Subcutaneous abdominal adipose tissue (tissue), 5 donors: ENCODE data around the gene CNTNAP5.

Experiments
- H3K27ac ChIP-seq: one replicate; pipeline ENCODE4 v1.7.0; 2013; ENCODE audit warnings: low read depth, mild to moderate bottlenecking, inconsistent platforms, low read length, moderate library complexity
- H3K27me3 ChIP-seq, 5 donors: one replicate each; pipeline ENCODE4 v1.7.0; 2013; ENCODE audit warnings: low read length in 5 of 5, inconsistent platforms in 1 of 5; ENCODE audit not compliant: control insufficient read depth in 5 of 5, insufficient read depth in 4 of 5
- H3K36me3 ChIP-seq, 5 donors: one replicate each; pipeline ENCODE4 v1.7.0; 2013; ENCODE audit warnings: low read length in 5 of 5; ENCODE audit not compliant: control insufficient read depth in 5 of 5, insufficient read depth in 5 of 5
- H3K4me1 ChIP-seq, 5 donors: one replicate each; pipeline ENCODE4 v1.7.0; 2013; ENCODE audit warnings: low read length in 5 of 5, mild to moderate bottlenecking in 3 of 5, moderate library complexity in 1 of 5; ENCODE audit not compliant: control insufficient read depth in 5 of 5, insufficient read depth in 5 of 5
- H3K4me3 ChIP-seq, 5 donors: one replicate each; pipeline ENCODE4 v1.7.0; 2013; ENCODE audit warnings: low read length in 5 of 5, low read depth in 1 of 5
- H3K9ac ChIP-seq, 5 donors: one replicate each; pipeline ENCODE4 v1.7.0; 2013; ENCODE audit warnings: low read length in 5 of 5, mild to moderate bottlenecking in 4 of 5, moderate library complexity in 3 of 5
- H3K9me3 ChIP-seq, 5 donors: one replicate each; pipeline ENCODE4 v1.7.0; 2013; ENCODE audit warnings: low read length in 5 of 5; ENCODE audit not compliant: control insufficient read depth in 5 of 5
- donor health status: healthy.
- donor health status: healthy.
- donor health status: healthy.
- donor health status: healthy.
- donor health status: healthy.

CNTNAP5 gene

GRCh38 chr2:124810132-124810531, 785.0 kb downstream of the CNTNAP5 start:
- H3K4me1 ChIP-seq, result no peaks in the 10 kb centered on the region
- H3K36me3 ChIP-seq, result no peaks in the 10 kb centered on the region
- no peak overlapping the region for H3K27ac ChIP-seq
- H3K9ac ChIP-seq, result no peak overlapping the region
- no peak overlapping the region for H3K4me3 ChIP-seq
- H3K27me3 ChIP-seq, result no peaks in the 10 kb centered on the region
- no peaks in the 10 kb centered on the region for H3K9me3 ChIP-seq

GRCh38 chr2:124814968-124815745, 790.1 kb downstream of the CNTNAP5 start:
- Histone ChIP-seq H3K27ac (no peak overlapping the region), H3K9ac (no peak overlapping the region), H3K4me1 (no peaks in the 10 kb centered on the region)

GRCh38 chr2:124816007-124816406, 790.9 kb downstream of the CNTNAP5 start:
- no peaks in the 10 kb centered on the region for H3K27me3 ChIP-seq
- H3K4me1 ChIP-seq, result no peaks in the 10 kb centered on the region
- no peaks in the 10 kb centered on the region for H3K36me3 ChIP-seq
- no peak overlapping the region for H3K27ac ChIP-seq
- H3K9me3 ChIP-seq, result no peaks in the 10 kb centered on the region
- no peak overlapping the region for H3K9ac ChIP-seq
- H3K4me3 ChIP-seq, result no peak overlapping the region

More at GRCh38 chr2:124814968-124815745, 790.1 kb downstream of the CNTNAP5 start:
- no peak overlapping the region for H3K4me3 ChIP-seq
- no peaks in the 10 kb centered on the region for H3K27me3 ChIP-seq
- H3K9me3 ChIP-seq, result no peaks in the 10 kb centered on the region
- H3K36me3 ChIP-seq, result no peaks in the 10 kb centered on the region

- Histone ChIP-seq H3K36me3 (no peaks in the 10 kb centered on the region), H3K4me1 (no peaks in the 10 kb centered on the region), H3K9ac (no peak overlapping the region), H3K27ac (no peak overlapping the region), H3K27me3 (peaks cover 0 to 3% (median 0%) of the 10 kb centered on the region in 5 donors), H3K9me3 (no peaks in the 10 kb centered on the region), H3K4me3 (no peak overlapping the region)
These were observed 797.4 kb downstream of the CNTNAP5 start for GRCh38 chr2:124822516-124822915.

GRCh38 chr2:124824441-124824840, 799.4 kb downstream of the CNTNAP5 start:
- Histone ChIP-seq H3K4me3 (no peak overlapping the region), H3K4me1 (no peaks in the 10 kb centered on the region), H3K9me3 (no peaks in the 10 kb centered on the region), H3K36me3 (no peaks in the 10 kb centered on the region), H3K9ac (no peak overlapping the region), H3K27ac (no peak overlapping the region), H3K27me3 (peaks cover 0 to 3% (median 0%) of the 10 kb centered on the region in 5 donors)

GRCh38 chr2:124832521-124832920, 807.4 kb downstream of the CNTNAP5 start:
- Histone ChIP-seq H3K9ac (no peak overlapping the region), H3K36me3 (no peaks in the 10 kb centered on the region), H3K4me1 (no peaks in the 10 kb centered on the region), H3K9me3 (peaks cover 0 to 2% (median 0%) of the 10 kb centered on the region in 5 donors), H3K27ac (no peak overlapping the region), H3K4me3 (no peak overlapping the region), H3K27me3 (no peaks in the 10 kb centered on the region)

- no peaks in the 10 kb centered on the region for H3K4me1 ChIP-seq
- no peaks in the 10 kb centered on the region for H3K27me3 ChIP-seq
- H3K9me3 ChIP-seq, result peaks cover 0 to 2% (median 0%) of the 10 kb centered on the region in 5 donors
- no peak overlapping the region for H3K9ac ChIP-seq
- no peak overlapping the region for H3K27ac ChIP-seq
- no peaks in the 10 kb centered on the region for H3K36me3 ChIP-seq
- H3K4me3 ChIP-seq, result no peak overlapping the region
These were observed 809.2 kb downstream of the CNTNAP5 start for GRCh38 chr2:124834331-124834730.

- no peak overlapping the region for H3K27ac ChIP-seq
- no peaks in the 10 kb centered on the region for H3K27me3 ChIP-seq
- H3K36me3 ChIP-seq, result no peaks in the 10 kb centered on the region
- no peak overlapping the region for H3K9ac ChIP-seq
- peaks cover 0 to 1% (median 0%) of the 10 kb centered on the region in 5 donors for H3K9me3 ChIP-seq
- H3K4me3 ChIP-seq, result no peak overlapping the region
- H3K4me1 ChIP-seq, result no peaks in the 10 kb centered on the region
These were observed 810.2 kb downstream of the CNTNAP5 start for GRCh38 chr2:124835331-124835730.

GRCh38 chr2:124836416-124836815, 811.3 kb downstream of the CNTNAP5 start:
- no peak overlapping the region for H3K4me3 ChIP-seq
- no peaks in the 10 kb centered on the region for H3K4me1 ChIP-seq
- H3K9me3 ChIP-seq, result no peaks in the 10 kb centered on the region
- no peaks in the 10 kb centered on the region for H3K27me3 ChIP-seq
- H3K9ac ChIP-seq, result no peak overlapping the region
- no peak overlapping the region for H3K27ac ChIP-seq
- H3K36me3 ChIP-seq, result no peaks in the 10 kb centered on the region

- Histone ChIP-seq H3K27me3 (no peaks in the 10 kb centered on the region), H3K4me1 (no peaks in the 10 kb centered on the region), H3K4me3 (no peak overlapping the region), H3K9ac (no peak overlapping the region), H3K9me3 (no peaks in the 10 kb centered on the region), H3K36me3 (no peaks in the 10 kb centered on the region), H3K27ac (no peak overlapping the region)
These were observed 812.4 kb downstream of the CNTNAP5 start for GRCh38 chr2:124837496-124837895.
